SK-N-SH treated with all-trans-retinoic acid at 6 μM for 48 hours (cell line): ENCODE data around the gene OR11L1.

ENCODE experiments used
- ATAC-seq: fragments of 200-7000 bp; cut with Tn5 transposase; 3 replicates; pipeline ENCODE4 v1.9.1; 2020; ENCODE audit warnings: mild to moderate bottlenecking, moderate library complexity
- ARNTL ChIP-seq: fragments of 450-650 bp; formaldehyde crosslinking; IDR thresholded peaks from 2 replicates; pipeline ENCODE4 v1.5.0; 2020; ENCODE audit warnings: low read depth, mild to moderate bottlenecking, moderate library complexity, borderline replicate concordance
- BACH2 ChIP-seq: fragments of 250-450 bp; sonication (Bioruptor Pico); IDR thresholded peaks from 2 replicates; pipeline ENCODE4 v1.9.0; 2021; ENCODE audit warnings: mild to moderate bottlenecking, borderline replicate concordance
- CREB5 ChIP-seq: fragments of 250-450 bp; sonication (Bioruptor Pico); IDR thresholded peaks from 2 replicates; pipeline ENCODE4 v1.5.1; 2020; ENCODE audit warnings: low read depth, mild to moderate bottlenecking, moderate library complexity
- CSDC2 ChIP-seq: fragments of 250-450 bp; sonication (Bioruptor Pico); IDR thresholded peaks from 2 replicates; pipeline ENCODE4 v1.5.0; 2020; ENCODE audit warnings: mild to moderate bottlenecking, moderate library complexity
- CSRNP3 ChIP-seq: fragments of 250-450 bp; sonication (Bioruptor Pico); IDR thresholded peaks from 2 replicates; pipeline ENCODE4 v1.5.1; 2021; ENCODE audit warnings: mild to moderate bottlenecking, moderate library complexity
- ESRRG ChIP-seq: fragments of 250-450 bp; sonication (Bioruptor Pico); IDR thresholded peaks from 2 replicates; pipeline ENCODE4 v1.6.1; 2021; ENCODE audit warnings: mild to moderate bottlenecking
- GLIS3 ChIP-seq: fragments of 250-450 bp; sonication (Bioruptor Pico); IDR thresholded peaks from 2 replicates; pipeline ENCODE4 v1.5.0; 2020; ENCODE audit warnings: mild to moderate bottlenecking, moderate library complexity
- ISL1 ChIP-seq: fragments of 250-450 bp; sonication (Bioruptor Pico); IDR thresholded peaks from 2 replicates; pipeline ENCODE4 v2.1.2; 2022; ENCODE audit warnings: mild to moderate bottlenecking, moderate library complexity
- OSR1 ChIP-seq: fragments of 250-450 bp; sonication (Bioruptor Pico); IDR thresholded peaks from 2 replicates; pipeline ENCODE4 v1.8.0; 2022; ENCODE audit warnings: moderate library complexity, mild to moderate bottlenecking, inconsistent platforms
- PATZ1 ChIP-seq: fragments of 250-450 bp; sonication (Bioruptor Pico); IDR thresholded peaks from 2 replicates; pipeline ENCODE4 v1.8.0; 2020; ENCODE audit warnings: mild to moderate bottlenecking, moderate library complexity, borderline replicate concordance
- POU6F1 ChIP-seq: fragments of 250-450 bp; sonication (Bioruptor Pico); IDR thresholded peaks from 2 replicates; pipeline ENCODE4 v1.8.0; 2021; ENCODE audit warnings: low read depth, mild to moderate bottlenecking, moderate library complexity, borderline replicate concordance
- PPARA ChIP-seq: fragments of 250-450 bp; sonication (Bioruptor Pico); IDR thresholded peaks from 2 replicates; pipeline ENCODE4 v1.5.0; 2020; ENCODE audit warnings: mild to moderate bottlenecking, borderline replicate concordance
- RARB ChIP-seq: fragments of 250-450 bp; sonication (Bioruptor Pico); IDR thresholded peaks from 2 replicates; pipeline ENCODE4 v1.8.0; 2021; ENCODE audit warnings: mild to moderate bottlenecking, moderate library complexity
- SNAI2 ChIP-seq: fragments of 250-450 bp; sonication (Bioruptor Pico); IDR thresholded peaks from 2 replicates; pipeline ENCODE4 v1.5.0; 2020; ENCODE audit warnings: mild to moderate bottlenecking, moderate library complexity
- TCF4 ChIP-seq: fragments of 250-450 bp; sonication (Bioruptor Pico); IDR thresholded peaks from 2 replicates; pipeline ENCODE4 v1.8.0; 2021; ENCODE audit warnings: mild to moderate bottlenecking, moderate library complexity, borderline replicate concordance
- TOX ChIP-seq: fragments of 250-450 bp; sonication (Bioruptor Pico); IDR thresholded peaks from 2 replicates; pipeline ENCODE4 v1.8.0; 2021; ENCODE audit warnings: mild to moderate bottlenecking, moderate library complexity, borderline replicate concordance
- TSHZ2 ChIP-seq: fragments of 250-450 bp; sonication (Bioruptor Pico); IDR thresholded peaks from 2 replicates; pipeline ENCODE4 v1.5.0; 2020; ENCODE audit warnings: mild to moderate bottlenecking, moderate library complexity
- ZC3H10 ChIP-seq: fragments of 250-450 bp; sonication (Bioruptor Pico); IDR thresholded peaks from 2 replicates; pipeline ENCODE4 v1.5.1; 2021; ENCODE audit warnings: mild to moderate bottlenecking, moderate library complexity
- ZFP3 ChIP-seq: fragments of 250-450 bp; sonication (Bioruptor Pico); IDR thresholded peaks from 2 replicates; pipeline ENCODE4 v1.5.0; 2020; ENCODE audit warnings: mild to moderate bottlenecking, moderate library complexity
- ZFP30 ChIP-seq: fragments of 450-650 bp; formaldehyde crosslinking; IDR thresholded peaks from 2 replicates; pipeline ENCODE4 v1.5.0; 2022; ENCODE audit warnings: mild to moderate bottlenecking, moderate library complexity
- ZNF70 ChIP-seq: fragments of 450-650 bp; formaldehyde crosslinking; IDR thresholded peaks from 2 replicates; pipeline ENCODE4 v1.5.0; 2020; ENCODE audit warnings: mild to moderate bottlenecking, moderate library complexity

OR11L1 gene

GRCh38 chr1:247865416-247865815 is 23.7 kb upstream of the OR11L1 start:
- no peak for TF ChIP-seq RARB (CRISPR knock-in tag)
- no peak for TF ChIP-seq POU6F1 (CRISPR knock-in tag)
- TF ChIP-seq CSRNP3 = no peak
- TF ChIP-seq PPARA = no peak
- TF ChIP-seq GLIS3 (CRISPR knock-in tag) = no peak
- TF ChIP-seq CREB5 = no peak
- no peak for TF ChIP-seq PATZ1 (CRISPR knock-in tag)
- ATAC-seq = no peak

- TF ChIP-seq POU6F1 (CRISPR knock-in tag) (no peak), ESRRG (no peak), TSHZ2 (CRISPR knock-in tag) (no peak), CREB5 (no peak), BACH2 (no peak), ZNF70 (CRISPR knock-in tag) (no peak), ZC3H10 (CRISPR knock-in tag) (no peak), ZFP3 (no peak), ISL1 (CRISPR knock-in tag) (no peak)
- ATAC-seq = no peak
Measured at GRCh38 chr1:247864644-247865043, 22.9 kb upstream of the OR11L1 start.

GRCh38 chr1:247862756-247863155 is 21.1 kb upstream of the OR11L1 start:
- no peak for ATAC-seq
- TF ChIP-seq CSDC2 (CRISPR knock-in tag) (no peak), TCF4 (no peak), ZFP3 (no peak), POU6F1 (CRISPR knock-in tag) (no peak), OSR1 (CRISPR knock-in tag) (no peak), ZFP30 (CRISPR knock-in tag) (no peak), CSRNP3 (no peak), SNAI2 (no peak), ZC3H10 (CRISPR knock-in tag) (no peak), PPARA (no peak), ARNTL (no peak), TOX (no peak)
